ENCODE results near the gene THOC1. TPM values are rescaled to one million over a fixed set of nuclear protein-coding genes. Genes with fewer than 3 reads are reported as not detected.
A peak's percentile ranks its signal among the peaks of the same experiment; 100 is the strongest.

THOC1 gene
- total and polyA plus RNA-seq, 7 experiments from 2014 or later = 15.1 to 93.7 (median 69.2) TPM

DNA sequence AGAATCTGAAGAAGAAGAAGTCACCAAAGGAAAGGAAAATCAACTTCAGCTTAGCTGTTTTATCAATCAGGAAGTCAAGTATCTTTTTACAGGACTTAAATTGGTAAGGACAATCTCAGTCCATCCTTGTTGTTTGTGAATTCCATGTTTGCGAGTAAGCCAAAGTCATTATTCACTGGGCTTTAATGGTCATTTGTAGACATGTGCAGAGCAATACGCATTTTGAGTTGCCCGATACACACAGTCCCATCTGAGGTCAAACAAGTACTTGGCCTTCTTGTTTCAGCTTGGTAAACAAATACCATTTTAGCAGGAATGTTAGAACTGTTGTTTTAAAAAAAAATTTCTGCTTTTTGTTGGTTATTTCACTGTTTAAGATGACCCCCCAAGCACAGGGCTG is 68.6 kb downstream of the THOC1 start:
- no peaks in the 10 kb centered on the region for H3K27me3 Mint-ChIP-seq
- peaks cover 0 to 8% (median 5%) of the 10 kb centered on the region in 7 donors for H3K4me1 Mint-ChIP-seq
- H3K27me3 ChIP-seq (ENCODE audit: control insufficient read depth in 2 of 2, insufficient read depth in 2 of 2, low read length in 2 of 2) = no peaks in the 10 kb centered on the region
- DNase-seq (no peak), ATAC-seq (no peak)
- H3K9me3 Mint-ChIP-seq = no peaks in the 10 kb centered on the region
- CTCF ChIA-PET = no interaction called here
- no peak overlapping the region for H3K4me3 ChIP-seq (ENCODE audit: low read length)
- no peak overlapping the region for H3K27ac Mint-ChIP-seq
- intact Hi-C loops (cut with micrococcal nuclease) = no loop called here
- H3K27ac ChIP-seq (ENCODE audit: low read depth, low read length) = no peak overlapping the region
- peaks cover 5 to 71% (median 11%) of the 10 kb centered on the region in 3 experiments for H3K36me3 ChIP-seq (ENCODE audit: control insufficient read depth in 2 of 3, insufficient read depth in 3 of 3, low read length in 3 of 3)
- no peaks in the 10 kb centered on the region for H3K4me1 ChIP-seq (ENCODE audit: control insufficient read depth in 2 of 2, insufficient read depth in 2 of 2, low read length in 2 of 2)
- H3K9me3 ChIP-seq (ENCODE audit: control insufficient read depth in 2 of 3, low read length in 3 of 3) = no peaks in the 10 kb centered on the region
- H3K4me3 Mint-ChIP-seq = no peak overlapping the region
- peaks cover 12 to 41% (median 30%) of the 10 kb centered on the region in 5 donors for H3K36me3 Mint-ChIP-seq
- POLR2A ChIA-PET = no interaction called here

DNA sequence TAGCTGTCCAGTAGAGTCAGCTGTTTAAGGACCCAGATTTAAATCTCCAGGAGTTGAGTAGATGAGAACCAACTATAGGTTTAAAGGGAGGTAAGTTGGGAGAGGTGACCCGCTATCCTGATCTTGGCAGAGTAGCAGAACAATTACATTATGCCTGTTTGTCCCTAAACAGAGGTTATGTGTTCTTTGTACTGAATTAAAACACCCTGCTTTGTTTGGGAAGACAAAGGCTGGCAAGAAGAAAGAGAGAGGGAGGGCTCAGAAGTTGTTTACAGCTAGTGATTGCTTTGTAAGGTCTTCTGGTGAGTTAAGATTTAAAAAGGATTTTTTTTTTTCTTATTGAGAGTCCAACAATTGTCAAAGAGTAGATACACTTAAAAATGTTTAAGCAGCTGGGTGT is 72.2 kb downstream of the THOC1 start:
- Mint-ChIP-seq H3K27me3 (no peaks in the 10 kb centered on the region), H3K27ac (peak overlapping the region in 3 of 9 donors; percentile 7 to 55 (median 29)), H3K36me3 (peaks cover 12 to 36% (median 28%) of the 10 kb centered on the region in 5 donors), H3K4me1 (peaks cover 2 to 24% (median 13%) of the 10 kb centered on the region in 7 donors), H3K4me3 (no peak overlapping the region), H3K9me3 (no peaks in the 10 kb centered on the region)
- ChIA-PET CTCF (no interaction called here), POLR2A (interaction anchor here (0.6 kb wide), 2 partner anchors 34 to 623 kb away, joined by 3 to 4 read pairs; no protein-coding TSS in a partner anchor)
- DNase-seq (no peak), ATAC-seq (no peak)
- intact Hi-C loops (cut with micrococcal nuclease) = no loop called here
- H3K9me3 ChIP-seq (ENCODE audit: control insufficient read depth in 2 of 3, low read length in 3 of 3) = no peaks in the 10 kb centered on the region
- H3K4me1 ChIP-seq (ENCODE audit: control insufficient read depth in 2 of 2, insufficient read depth in 2 of 2, low read length in 2 of 2) = no peaks in the 10 kb centered on the region
- H3K27me3 ChIP-seq (ENCODE audit: control insufficient read depth in 2 of 2, insufficient read depth in 2 of 2, low read length in 2 of 2) = no peaks in the 10 kb centered on the region
- H3K27ac ChIP-seq (ENCODE audit: low read depth, low read length) = no peak overlapping the region
- H3K36me3 ChIP-seq (ENCODE audit: control insufficient read depth in 2 of 3, insufficient read depth in 3 of 3, low read length in 3 of 3) = peaks cover 4 to 44% (median 5%) of the 10 kb centered on the region in 3 experiments
- H3K4me3 ChIP-seq (ENCODE audit: low read length) = no peak overlapping the region

DNA sequence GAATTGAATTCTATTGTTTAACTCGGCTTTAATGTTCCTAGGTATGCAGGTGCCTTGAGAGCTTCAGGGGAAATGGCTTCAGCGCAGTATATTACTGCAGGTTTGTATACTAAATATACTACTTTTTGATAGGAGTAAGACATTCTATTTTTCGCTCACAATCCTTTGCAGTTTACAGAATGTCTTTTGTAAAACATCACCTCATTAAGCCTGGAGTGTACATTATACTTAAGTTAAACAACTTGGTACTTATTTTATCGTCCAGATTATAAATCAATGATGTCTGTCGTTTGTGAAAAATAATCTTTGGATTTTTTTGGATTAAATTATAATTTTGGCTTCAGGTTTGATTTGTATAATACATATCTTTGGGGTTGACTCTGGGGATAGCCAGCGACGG is 75.0 kb downstream of the THOC1 start:
- H3K27me3 Mint-ChIP-seq = no peaks in the 10 kb centered on the region
- ChIA-PET POLR2A (interaction anchor here (0.5 to 1.6 kb wide), 2 partner anchors 35 to 46 kb away, joined by 3 read pairs; partner anchors contain the start of gene USP14), CTCF (no interaction called here)
- H3K27ac Mint-ChIP-seq = no peak overlapping the region
- peaks cover 5 to 38% (median 26%) of the 10 kb centered on the region in 7 donors for H3K4me1 Mint-ChIP-seq
- no peaks in the 10 kb centered on the region for H3K9me3 Mint-ChIP-seq
- DNase-seq (no peak), ATAC-seq (no peak)
- Histone ChIP-seq H3K36me3 (ENCODE audit: control insufficient read depth in 2 of 3, insufficient read depth in 3 of 3, low read length in 3 of 3) (peaks cover 0 to 20% (median 0%) of the 10 kb centered on the region in 3 experiments), H3K4me3 (ENCODE audit: low read length) (no peak overlapping the region), H3K4me1 (ENCODE audit: control insufficient read depth in 2 of 2, insufficient read depth in 2 of 2, low read length in 2 of 2) (no peaks in the 10 kb centered on the region), H3K9me3 (ENCODE audit: control insufficient read depth in 2 of 3, low read length in 3 of 3) (no peaks in the 10 kb centered on the region), H3K27me3 (ENCODE audit: control insufficient read depth in 2 of 2, insufficient read depth in 2 of 2, low read length in 2 of 2) (no peaks in the 10 kb centered on the region), H3K27ac (ENCODE audit: low read depth, low read length) (no peak overlapping the region)
- no peak overlapping the region for H3K4me3 Mint-ChIP-seq
- peaks cover 12 to 25% (median 19%) of the 10 kb centered on the region in 5 donors for H3K36me3 Mint-ChIP-seq
- intact Hi-C loops (cut with micrococcal nuclease) = loop anchor here in 1 of 2 donors (5.0 kb wide), 1 partner anchor 36 kb away; the partner anchor contains the start of gene USP14

DNA sequence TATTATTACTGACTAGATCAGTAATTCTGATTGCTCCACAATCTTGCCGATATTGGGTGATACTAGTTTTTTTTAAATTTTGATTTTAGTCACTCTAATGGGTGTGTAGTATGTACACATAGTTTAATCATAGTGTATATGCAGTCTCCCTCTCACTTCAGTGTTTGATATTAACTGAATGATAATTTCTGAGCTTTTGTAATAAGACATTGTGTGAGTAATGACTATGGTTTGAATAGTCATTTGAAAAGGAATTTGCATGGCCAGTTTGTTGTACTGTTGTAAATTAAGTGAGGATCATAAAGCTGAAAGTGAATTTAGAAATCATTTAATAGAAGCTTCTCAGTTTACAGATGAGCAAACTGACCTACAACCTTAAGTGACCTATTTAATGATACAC is 76.1 kb downstream of the THOC1 start:
- H3K27me3 ChIP-seq (ENCODE audit: control insufficient read depth in 2 of 2, insufficient read depth in 2 of 2, low read length in 2 of 2) = no peaks in the 10 kb centered on the region
- DNase-seq = no peak
- peaks cover 6 to 21% (median 13%) of the 10 kb centered on the region in 5 donors for H3K36me3 Mint-ChIP-seq
- H3K27me3 Mint-ChIP-seq = no peaks in the 10 kb centered on the region
- no peaks in the 10 kb centered on the region for H3K9me3 Mint-ChIP-seq
- ATAC-seq = no peak
- H3K4me3 Mint-ChIP-seq = no peak overlapping the region
- intact Hi-C loops (cut with micrococcal nuclease) = loop anchor here in 1 of 2 donors (5.0 kb wide), 1 partner anchor 34 kb away; the partner anchor contains the start of gene USP14
- H3K27ac ChIP-seq (ENCODE audit: low read depth, low read length) = no peak overlapping the region
- CTCF ChIA-PET = no interaction called here
- H3K4me3 ChIP-seq (ENCODE audit: low read length) = no peak overlapping the region
- peaks cover 3 to 45% (median 29%) of the 10 kb centered on the region in 7 donors for H3K4me1 Mint-ChIP-seq
- H3K4me1 ChIP-seq (ENCODE audit: control insufficient read depth in 2 of 2, insufficient read depth in 2 of 2, low read length in 2 of 2) = no peaks in the 10 kb centered on the region
- H3K9me3 ChIP-seq (ENCODE audit: control insufficient read depth in 2 of 3, low read length in 3 of 3) = no peaks in the 10 kb centered on the region
- H3K36me3 ChIP-seq (ENCODE audit: control insufficient read depth in 2 of 3, insufficient read depth in 3 of 3, low read length in 3 of 3) = peaks cover 0 to 13% (median 0%) of the 10 kb centered on the region in 3 experiments
- POLR2A ChIA-PET = interaction anchor here (0.8 to 1.6 kb wide), 2 partner anchors 34 to 76 kb away, joined by 3 read pairs; partner anchors contain the start of genes THOC1 and USP14
- H3K27ac Mint-ChIP-seq = peak overlapping the region in 2 of 9 donors; percentile 12 to 36

DNA sequence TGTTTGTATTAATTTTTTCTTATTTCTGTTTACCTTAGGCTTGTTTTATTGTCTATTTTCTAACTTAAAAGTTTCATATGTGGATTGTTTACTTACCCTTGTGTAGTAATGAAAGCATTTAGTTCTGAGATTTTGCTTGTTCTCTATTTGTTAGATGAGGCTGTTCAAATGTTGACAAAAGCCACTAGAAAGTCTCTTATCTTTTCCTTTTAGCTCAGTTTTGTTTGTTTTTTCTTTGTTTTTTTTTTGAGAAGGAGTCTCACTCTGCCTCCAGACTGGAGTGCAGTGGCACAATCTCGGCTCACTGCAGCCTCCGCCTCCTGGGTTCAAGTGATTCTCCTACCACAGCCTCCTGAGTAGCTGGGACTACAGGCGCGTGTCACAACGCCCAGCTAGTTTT is 78.6 kb downstream of the THOC1 start:
- CTCF ChIA-PET = no interaction called here
- Histone ChIP-seq H3K4me1 (ENCODE audit: control insufficient read depth in 2 of 2, insufficient read depth in 2 of 2, low read length in 2 of 2) (no peaks in the 10 kb centered on the region), H3K36me3 (ENCODE audit: control insufficient read depth in 2 of 3, insufficient read depth in 3 of 3, low read length in 3 of 3) (peaks cover 0 to 13% (median 0%) of the 10 kb centered on the region in 3 experiments), H3K27me3 (ENCODE audit: control insufficient read depth in 2 of 2, insufficient read depth in 2 of 2, low read length in 2 of 2) (no peaks in the 10 kb centered on the region), H3K4me3 (ENCODE audit: low read length) (no peak overlapping the region), H3K9me3 (ENCODE audit: control insufficient read depth in 2 of 3, low read length in 3 of 3) (no peaks in the 10 kb centered on the region), H3K27ac (ENCODE audit: low read depth, low read length) (no peak overlapping the region)
- Mint-ChIP-seq H3K36me3 (peaks cover 0 to 16% (median 5%) of the 10 kb centered on the region in 5 donors), H3K27me3 (no peaks in the 10 kb centered on the region), H3K27ac (no peak overlapping the region), H3K9me3 (no peaks in the 10 kb centered on the region), H3K4me1 (peaks cover 3 to 46% (median 29%) of the 10 kb centered on the region in 7 donors), H3K4me3 (no peak overlapping the region)
- DNase-seq = no peak
- POLR2A ChIA-PET = interaction anchor here (0.7 kb wide), 1 partner anchor 40 kb away, joined by 3 read pairs; no protein-coding TSS in a partner anchor
- no peak for ATAC-seq
- intact Hi-C loops (cut with micrococcal nuclease) = no loop called here

DNA sequence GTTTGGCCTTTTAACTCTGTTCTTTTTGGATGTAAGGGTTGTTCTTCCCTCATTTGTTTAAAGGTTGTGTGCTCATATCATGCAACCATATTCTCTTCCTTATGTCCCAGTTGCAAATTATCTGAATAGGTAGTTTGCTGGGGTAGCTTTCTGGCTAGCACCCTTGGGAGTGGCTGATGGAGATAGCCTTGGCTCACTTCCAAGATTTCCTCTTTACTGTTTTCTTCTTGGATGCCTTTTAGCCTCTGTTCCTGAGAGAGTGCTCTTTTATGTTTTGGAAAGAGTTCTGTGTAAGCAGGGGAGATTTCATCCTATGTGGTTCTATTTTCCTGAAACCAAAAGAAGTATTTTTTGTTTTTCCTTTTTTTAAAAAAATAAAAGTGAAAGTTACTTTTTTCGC is 84.1 kb downstream of the THOC1 start:
- Histone ChIP-seq H3K27ac (ENCODE audit: low read depth, low read length) (no peak overlapping the region), H3K9me3 (ENCODE audit: control insufficient read depth in 2 of 3, low read length in 3 of 3) (no peaks in the 10 kb centered on the region), H3K4me1 (ENCODE audit: control insufficient read depth in 2 of 2, insufficient read depth in 2 of 2, low read length in 2 of 2) (no peaks in the 10 kb centered on the region), H3K4me3 (ENCODE audit: low read length) (no peak overlapping the region), H3K27me3 (ENCODE audit: control insufficient read depth in 2 of 2, insufficient read depth in 2 of 2, low read length in 2 of 2) (no peaks in the 10 kb centered on the region), H3K36me3 (ENCODE audit: control insufficient read depth in 2 of 3, insufficient read depth in 3 of 3, low read length in 3 of 3) (peaks cover 4 to 21% (median 7%) of the 10 kb centered on the region in 3 experiments)
- CTCF ChIA-PET = no interaction called here
- ATAC-seq (no peak), DNase-seq (no peak)
- Mint-ChIP-seq H3K9me3 (peaks cover 0 to 2% (median 0%) of the 10 kb centered on the region in 11 donors), H3K4me1 (peaks cover 12 to 42% (median 34%) of the 10 kb centered on the region in 7 donors), H3K27ac (peak overlapping the region in 4 of 9 donors; percentile 30 to 78 (median 54)), H3K36me3 (peaks cover 10 to 32% (median 25%) of the 10 kb centered on the region in 5 donors), H3K4me3 (no peak overlapping the region), H3K27me3 (no peaks in the 10 kb centered on the region)
- POLR2A ChIA-PET = no interaction called here
- intact Hi-C loops (cut with micrococcal nuclease) = no loop called here

DNA sequence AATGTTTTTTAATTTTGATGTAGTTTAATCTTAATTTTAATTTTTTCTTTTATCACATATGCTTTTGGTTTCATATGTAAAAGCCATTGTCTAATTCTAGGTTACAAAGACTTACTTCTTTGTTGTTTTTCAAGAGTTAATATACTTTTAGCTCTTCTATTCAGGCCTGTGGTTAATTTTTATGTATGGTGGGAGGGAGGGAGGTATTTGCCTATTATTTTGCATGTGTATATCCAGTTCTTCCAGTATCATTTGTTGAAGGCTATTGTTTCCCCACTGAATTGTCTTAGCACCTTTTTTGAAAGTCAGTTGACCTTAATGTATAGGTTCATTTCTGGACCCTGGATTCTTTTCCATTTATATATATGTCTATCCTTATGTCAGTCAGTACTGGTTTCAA is 86.1 kb downstream of the THOC1 start:
- ChIA-PET POLR2A (no interaction called here), CTCF (no interaction called here)
- H3K27me3 Mint-ChIP-seq = no peaks in the 10 kb centered on the region
- H3K36me3 Mint-ChIP-seq = peaks cover 10 to 34% (median 25%) of the 10 kb centered on the region in 5 donors
- no peak overlapping the region for H3K4me3 Mint-ChIP-seq
- peaks cover 4 to 21% (median 7%) of the 10 kb centered on the region in 3 experiments for H3K36me3 ChIP-seq (ENCODE audit: control insufficient read depth in 2 of 3, insufficient read depth in 3 of 3, low read length in 3 of 3)
- H3K27ac ChIP-seq (ENCODE audit: low read depth, low read length) = no peak overlapping the region
- H3K9me3 ChIP-seq (ENCODE audit: control insufficient read depth in 2 of 3, low read length in 3 of 3) = no peaks in the 10 kb centered on the region
- H3K27me3 ChIP-seq (ENCODE audit: control insufficient read depth in 2 of 2, insufficient read depth in 2 of 2, low read length in 2 of 2) = no peaks in the 10 kb centered on the region
- H3K27ac Mint-ChIP-seq = no peak overlapping the region
- H3K4me1 ChIP-seq (ENCODE audit: control insufficient read depth in 2 of 2, insufficient read depth in 2 of 2, low read length in 2 of 2) = no peaks in the 10 kb centered on the region
- no peak for ATAC-seq
- intact Hi-C loops (cut with micrococcal nuclease) = no loop called here
- H3K4me3 ChIP-seq (ENCODE audit: low read length) = no peak overlapping the region
- H3K9me3 Mint-ChIP-seq = peaks cover 0 to 2% (median 0%) of the 10 kb centered on the region in 11 donors
- DNase-seq = no peak
- H3K4me1 Mint-ChIP-seq = peaks cover 18 to 48% (median 41%) of the 10 kb centered on the region in 7 donors

Data from naive thymus-derived CD4-positive, alpha-beta T cell (primary cell).